AG04450 (cell line): ENCODE results near the gene UNC13A. TPM values are rescaled to one million over a fixed set of nuclear protein-coding genes. Genes with fewer than 3 reads are reported as not detected.

Experiments used
- CTCF ChIA-PET: fragments of 300-600, 350-600 bp; formaldehyde crosslinking; extraction: SDS; loops from one replicate; lab custom pipeline; 2022; ENCODE audit warnings: antibody characterized with exemption, inconsistent platforms; lab: Charles Lee
- POLR2A ChIA-PET: fragments of 350-600 bp; formaldehyde crosslinking; extraction: SDS; loops from one replicate; lab custom pipeline; 2021; ENCODE audit warnings: antibody characterized with exemption, inconsistent platforms; lab: Yijun Ruan, JAX
- DNase-seq: peaks from one replicate; pipeline ENCODE4 v3.0.0-alpha.2; 2011; ENCODE audit warnings: low read depth, low spot score
- H3K27ac ChIP-seq: one replicate; pipeline ENCODE4 v1.5.1; 2012; ENCODE audit warnings: low read depth, low read length, control low read depth
- H3K27me3 ChIP-seq: one replicate; pipeline ENCODE4 v1.6.0; 2012; ENCODE audit warnings: low read length; ENCODE audit not compliant: control insufficient read depth, insufficient read depth
- H3K4me3 ChIP-seq: 2 replicates; pipeline ENCODE4 v1.5.1; 2011; ENCODE audit warnings: mild to moderate bottlenecking, low read depth, low read length, control low read depth
- H3K9me3 ChIP-seq: 2 replicates; pipeline ENCODE4 v1.5.1; 2012; ENCODE audit warnings: low read length; ENCODE audit not compliant: control insufficient read depth, insufficient read depth
- CTCF ChIP-seq: IDR thresholded peaks from 2 replicates; pipeline ENCODE4 v1.5.1; 2011; ENCODE audit warnings: low read depth, low read length, control low read depth, inconsistent platforms
- polyA plus RNA-seq: library from polyadenylated mRNA; depleted of rRNA; stranded (reverse); fragments of >200 nt; gene quantifications from 2 replicates; pipeline ENCODE4 v1.2.3, GENCODE V29; 2011

The UNC13A gene
- polyA plus RNA-seq, 1 experiment, result 0.04 TPM

DNA sequence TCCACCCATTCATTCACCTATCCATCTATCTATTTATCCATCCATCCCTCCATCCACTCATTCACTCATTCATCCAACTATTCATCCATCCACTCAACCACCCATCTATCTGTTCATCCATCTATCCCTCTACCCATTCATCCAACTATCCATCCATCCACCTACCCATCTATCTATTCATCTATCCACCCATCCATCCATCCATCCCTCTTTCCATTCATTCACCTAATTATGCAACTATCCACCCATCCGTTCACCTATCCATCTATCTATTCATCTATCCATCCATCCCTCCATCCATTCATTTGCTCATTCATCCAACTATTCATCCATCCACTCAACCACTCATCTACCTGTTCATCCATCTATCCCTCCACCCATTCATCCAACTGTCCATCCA, 54.5 kb downstream of the UNC13A start:
- H3K27me3 ChIP-seq, result peaks cover 7% of the 10 kb centered on the region
- H3K4me3 ChIP-seq, result no peak overlapping the region
- H3K27ac ChIP-seq, result no peak overlapping the region
- DNase-seq, result no peak
- TF ChIP-seq CTCF, result no peak
- H3K9me3 ChIP-seq, result no peaks in the 10 kb centered on the region
- CTCF ChIA-PET, result no interaction called here
- POLR2A ChIA-PET, result no interaction called here

DNA sequence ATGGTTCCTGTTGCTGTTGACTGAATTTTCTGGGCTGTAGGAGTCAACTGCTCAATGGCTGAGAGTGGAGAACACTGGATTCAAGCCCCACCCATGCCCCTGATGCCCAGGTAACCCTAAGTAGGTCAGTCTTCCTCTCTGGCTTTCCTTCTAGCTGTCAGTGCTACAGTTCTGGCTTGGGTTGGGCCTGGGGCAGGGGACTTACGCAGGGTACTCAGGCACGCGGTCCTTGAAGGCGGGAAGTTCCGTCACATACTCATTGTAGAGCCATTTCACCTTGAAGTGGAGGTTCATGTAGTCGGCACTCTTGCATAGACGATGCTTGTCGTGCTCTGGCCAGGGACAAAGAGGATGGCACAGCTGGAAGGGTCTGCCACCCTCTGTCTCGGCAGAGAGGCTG, 55.6 kb downstream of the UNC13A start:
- TF ChIP-seq CTCF, result no peak
- ChIA-PET CTCF (no interaction called here), POLR2A (no interaction called here)
- DNase-seq, result no peak
- H3K9me3 ChIP-seq, result no peaks in the 10 kb centered on the region
- H3K27me3 ChIP-seq, result peaks cover 7% of the 10 kb centered on the region
- H3K27ac ChIP-seq, result no peak overlapping the region
- no peak overlapping the region for H3K4me3 ChIP-seq

GRCh38 chr19:17629760-17630159, 58.4 kb downstream of the UNC13A start:
- POLR2A ChIA-PET, result no interaction called here
- H3K4me3 ChIP-seq, result no peak overlapping the region

GRCh38 chr19:17627921-17628320, 60.2 kb downstream of the UNC13A start:
- H3K4me3 ChIP-seq, result no peak overlapping the region
- DNase-seq, result no peak
- H3K27ac ChIP-seq, result no peak overlapping the region
- no peaks in the 10 kb centered on the region; the same call in none of the 2 replicates for H3K9me3 ChIP-seq
- ChIA-PET CTCF (no interaction called here), POLR2A (no interaction called here)
- peaks cover 7% of the 10 kb centered on the region for H3K27me3 ChIP-seq
- TF ChIP-seq CTCF, result no peak

More at GRCh38 chr19:17629760-17630159, 58.4 kb downstream of the UNC13A start:
- CTCF ChIA-PET, result no interaction called here
- no peak for TF ChIP-seq CTCF
- Histone ChIP-seq H3K27me3 (peaks cover 7% of the 10 kb centered on the region), H3K27ac (no peak overlapping the region), H3K9me3 (no peaks in the 10 kb centered on the region; the same call in 1 of the 2 replicates)
- DNase-seq, result no peak

DNA sequence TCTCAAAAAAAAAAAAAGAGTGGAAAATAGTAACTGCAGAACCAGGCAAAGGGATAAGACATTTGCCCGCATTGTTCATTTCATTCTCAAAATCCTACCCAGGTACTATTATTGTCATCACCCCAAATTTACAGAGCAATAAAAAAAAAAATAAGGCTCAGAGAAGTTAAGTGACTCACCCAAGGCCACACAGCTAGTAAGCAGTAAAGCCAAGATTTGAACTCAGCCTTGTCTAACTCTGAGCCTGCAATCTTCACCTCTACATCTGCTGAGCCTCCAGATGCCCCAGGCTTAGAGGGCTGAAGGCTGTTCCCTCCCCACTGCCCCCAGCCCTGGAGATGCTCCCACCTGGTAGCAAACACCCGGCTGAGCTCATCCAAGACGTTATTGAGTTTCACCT, 61.0 kb downstream of the UNC13A start:
- no peak for TF ChIP-seq CTCF
- POLR2A ChIA-PET, result interaction anchor here (0.6 kb wide), 1 partner anchor 269 kb away, joined by 6 read pairs; no protein-coding TSS in a partner anchor
- Histone ChIP-seq H3K4me3 (no peak overlapping the region), H3K9me3 (no peaks in the 10 kb centered on the region; the same call in none of the 2 replicates), H3K27ac (no peak overlapping the region), H3K27me3 (peaks cover 4% of the 10 kb centered on the region)
- no peak for DNase-seq
- CTCF ChIA-PET, result no interaction called here
